ENCODE results near the gene RAVER2. TPM values are rescaled to one million over a fixed set of nuclear protein-coding genes. Genes with fewer than 3 reads are reported as not detected.

Gene RAVER2
- total and polyA plus RNA-seq, 3 donors from 2014 or later = 3.6 to 7.1 (median 6.7) TPM

DNA sequence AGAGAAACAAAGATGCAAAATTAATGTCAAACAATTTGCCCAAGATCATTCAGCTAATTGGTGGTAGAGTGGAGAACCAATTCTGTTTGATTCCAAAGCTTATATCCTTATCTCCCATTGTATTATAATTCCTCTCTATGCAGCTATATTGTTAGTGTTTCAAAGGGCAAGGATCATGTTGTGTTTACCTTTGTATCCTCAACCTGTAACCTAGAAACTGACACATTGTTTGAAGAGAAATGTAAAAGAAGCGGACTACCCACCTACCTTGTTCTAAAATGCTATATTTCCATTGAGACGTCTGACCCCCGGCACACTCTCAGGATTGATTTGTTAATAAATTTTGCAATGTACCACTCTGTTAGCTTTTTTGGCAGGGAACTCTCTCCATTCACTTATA lies 9.3 kb downstream of the RAVER2 start:
- 88 to 90% methylated on average over 3 of the region's 3 CpGs for WGBS, 2 donors
- Histone ChIP-seq H3K27me3 (no peaks in the 10 kb centered on the region), H3K9me3 (no peaks in the 10 kb centered on the region), H3K27ac (no peak overlapping the region), H3K4me1 (no peaks in the 10 kb centered on the region), H3K36me3 (ENCODE audit: low read depth, missing control alignments) (no peaks in the 10 kb centered on the region), H3K4me3 (no peak overlapping the region)
- TF ChIP-seq CTCF (IDR thresholded peaks at IDR 0.05) = no peak
- no peak for TF ChIP-seq POLR2A (IDR thresholded peaks at IDR 0.05)
- no peak for DNase-seq
- intact Hi-C loops (cut with DNase I; ENCODE audit: low total_unique reads) = no loop called here

GRCh38 chr1:64755361-64755760 lies 10.5 kb downstream of the RAVER2 start:
- DNase-seq = no peak
- Histone ChIP-seq H3K9me3 (no peaks in the 10 kb centered on the region), H3K4me3 (no peak overlapping the region), H3K27me3 (no peaks in the 10 kb centered on the region), H3K4me1 (no peaks in the 10 kb centered on the region), H3K27ac (no peak overlapping the region), H3K36me3 (ENCODE audit: low read depth, missing control alignments) (no peaks in the 10 kb centered on the region)
- intact Hi-C loops (cut with DNase I; ENCODE audit: low total_unique reads) = no loop called here
- WGBS, 2 donors = 63 to 66% methylated on average over 2 of the region's 2 CpGs
- TF ChIP-seq POLR2A (IDR thresholded peaks at IDR 0.05) (no peak), CTCF (IDR thresholded peaks at IDR 0.05) (no peak)

DNA sequence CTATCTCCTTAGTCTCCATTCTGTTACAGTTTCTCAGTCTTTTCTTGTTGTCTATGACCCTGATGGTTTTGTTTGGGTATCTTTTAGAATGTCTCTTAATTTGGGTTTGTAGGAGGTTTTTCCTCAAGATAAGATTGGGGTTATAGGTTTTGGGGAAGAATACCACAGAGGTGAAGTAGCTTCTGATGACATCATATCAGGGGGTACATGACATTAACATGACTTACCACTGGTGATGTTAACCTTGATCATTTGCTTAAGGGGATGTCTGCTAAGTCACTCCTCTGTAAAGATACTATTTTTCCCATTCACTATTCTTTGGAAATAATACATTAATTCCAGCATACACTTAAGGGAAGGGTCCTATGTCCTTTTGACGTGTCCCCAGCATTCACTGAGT lies 11.9 kb downstream of the RAVER2 start:
- Histone ChIP-seq H3K9me3 (no peaks in the 10 kb centered on the region), H3K27me3 (no peaks in the 10 kb centered on the region), H3K27ac (no peak overlapping the region), H3K4me1 (no peaks in the 10 kb centered on the region), H3K4me3 (no peak overlapping the region), H3K36me3 (ENCODE audit: low read depth, missing control alignments) (no peaks in the 10 kb centered on the region)
- intact Hi-C loops (cut with DNase I; ENCODE audit: low total_unique reads) = no loop called here
- no peak for TF ChIP-seq POLR2A (IDR thresholded peaks at IDR 0.05)
- TF ChIP-seq CTCF (IDR thresholded peaks at IDR 0.05) = no peak
- no peak for DNase-seq
- 89 to 97% methylated on average over 1 of the region's 1 CpG for WGBS, 2 donors

DNA sequence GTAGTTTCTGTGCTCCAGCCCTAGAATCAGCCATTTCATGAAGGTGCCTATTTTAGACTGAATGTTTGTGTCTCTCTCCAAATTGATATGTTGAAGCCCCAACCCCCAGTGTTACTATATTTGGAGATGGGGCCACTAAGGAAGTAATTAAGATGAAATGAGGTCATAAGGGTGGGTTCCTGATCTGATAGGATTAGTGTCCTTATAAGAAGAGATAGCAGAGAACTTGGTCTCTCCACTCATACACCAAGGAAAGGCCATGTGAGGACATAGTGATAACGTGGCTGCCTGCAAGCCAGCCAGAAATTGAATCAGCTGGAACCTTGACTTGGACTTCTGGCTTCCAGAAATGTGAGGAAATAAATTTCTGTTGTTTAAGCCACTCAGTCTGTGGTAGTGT lies 12.3 kb downstream of the RAVER2 start:
- H3K36me3 ChIP-seq (ENCODE audit: low read depth, missing control alignments) = no peaks in the 10 kb centered on the region
- H3K27ac ChIP-seq = no peak overlapping the region
- no peaks in the 10 kb centered on the region for H3K9me3 ChIP-seq
- intact Hi-C loops (cut with DNase I; ENCODE audit: low total_unique reads) = no loop called here
- H3K4me3 ChIP-seq = no peak overlapping the region
- no peaks in the 10 kb centered on the region for H3K27me3 ChIP-seq
- WGBS, 2 donors = 38 to 43% methylated on average over 1 of the region's 1 CpG
- no peak for DNase-seq
- no peak for TF ChIP-seq CTCF (IDR thresholded peaks at IDR 0.05)
- no peak for TF ChIP-seq POLR2A (IDR thresholded peaks at IDR 0.05)
- H3K4me1 ChIP-seq = no peaks in the 10 kb centered on the region

GRCh38 chr1:64758233-64758632 lies 13.4 kb downstream of the RAVER2 start:
- no peaks in the 10 kb centered on the region for H3K9me3 ChIP-seq
- H3K4me1 ChIP-seq = no peaks in the 10 kb centered on the region
- TF ChIP-seq POLR2A (IDR thresholded peaks at IDR 0.05) (no peak), CTCF (IDR thresholded peaks at IDR 0.05) (no peak)
- WGBS, 2 donors = 89 to 99% methylated on average over 3 of the region's 3 CpGs
- intact Hi-C loops (cut with DNase I; ENCODE audit: low total_unique reads) = no loop called here
- DNase-seq = no peak
- no peaks in the 10 kb centered on the region for H3K36me3 ChIP-seq (ENCODE audit: low read depth, missing control alignments)
- no peak overlapping the region for H3K27ac ChIP-seq
- H3K27me3 ChIP-seq = no peaks in the 10 kb centered on the region
- no peak overlapping the region for H3K4me3 ChIP-seq

Measured in testis (tissue), 3 donors.